CD4-positive, alpha-beta T cell treated with Interferon gamma for 1 hour (primary cell): ENCODE measurements around the gene TCF19.

Experiments used
- DNase-seq: peaks from one replicate; pipeline ENCODE4 v3.0.0-alpha.2; 2020

The TCF19 gene

GRCh38 chr6:31128093-31128676 lies 30.2 kb upstream of the TCF19 start:
- peak; percentile 56 for DNase-seq

GRCh38 chr6:31129130-31129529 lies 29.3 kb upstream of the TCF19 start:
- no peak for DNase-seq

- no peak for DNase-seq
Measured at GRCh38 chr6:31130751-31131150, 27.6 kb upstream of the TCF19 start.

GRCh38 chr6:31131595-31131994 lies 26.8 kb upstream of the TCF19 start:
- no peak for DNase-seq

GRCh38 chr6:31132806-31133205 lies 25.6 kb upstream of the TCF19 start:
- DNase-seq, result no peak

GRCh38 chr6:31135710-31136109 lies 22.7 kb upstream of the TCF19 start:
- DNase-seq, result no peak

- no peak for DNase-seq
Measured at GRCh38 chr6:31138982-31139381, 19.4 kb upstream of the TCF19 start, which contains the start of gene PSORS1C2. Gene PSORS1C2 (minus strand): TSS chr6:31139066. CDS start chr6:31139026, 40 bp downstream.

GRCh38 chr6:31139599-31139998 lies 18.8 kb upstream of the TCF19 start:
- no peak for DNase-seq

- no peak for DNase-seq
Measured at GRCh38 chr6:31140643-31141042, 17.7 kb upstream of the TCF19 start.

- no peak for DNase-seq
Measured at GRCh38 chr6:31142361-31142761, 16.0 kb upstream of the TCF19 start.

- DNase-seq, result no peak
Measured at GRCh38 chr6:31143148-31143547, 15.2 kb upstream of the TCF19 start.

GRCh38 chr6:31144296-31144969 lies 14.0 kb upstream of the TCF19 start:
- DNase-seq, result no peak

- no peak for DNase-seq
Measured at GRCh38 chr6:31144970-31145340, 13.4 kb upstream of the TCF19 start.

GRCh38 chr6:31145386-31145785 lies 13.0 kb upstream of the TCF19 start:
- no peak for DNase-seq

GRCh38 chr6:31149827-31150447 lies 8.5 kb upstream of the TCF19 start:
- DNase-seq, result no peak

- DNase-seq, result no peak
Measured at GRCh38 chr6:31152781-31153180, 5.6 kb upstream of the TCF19 start.

GRCh38 chr6:31154436-31154835 lies 4.0 kb upstream of the TCF19 start:
- no peak for DNase-seq

- DNase-seq, result no peak
Measured at GRCh38 chr6:31156641-31157040, 1.7 kb upstream of the TCF19 start.

- DNase-seq, result no peak
Measured at GRCh38 chr6:31157513-31158139, 763 bp upstream of the TCF19 start, which contains the start of gene CCHCR1. Gene CCHCR1 (minus strand): TSS chr6:31157802. CDS start chr6:31157600, 202 bp downstream.

- no peak for DNase-seq
Measured at GRCh38 chr6:31158863-31159855, 770 bp downstream of the TCF19 start.

- no peak for DNase-seq
Measured at GRCh38 chr6:31161216-31162126, 3.1 kb downstream of the TCF19 start.
